GM18858 (cell line): ENCODE results near the gene RADIL.

Source experiments
- ATAC-seq: cut with Tn5 transposase; IDR thresholded peaks from one replicate; pipeline ENCODE4 v1.9.1; 2021; ENCODE audit not compliant: unreplicated experiment

RADIL gene

DNA sequence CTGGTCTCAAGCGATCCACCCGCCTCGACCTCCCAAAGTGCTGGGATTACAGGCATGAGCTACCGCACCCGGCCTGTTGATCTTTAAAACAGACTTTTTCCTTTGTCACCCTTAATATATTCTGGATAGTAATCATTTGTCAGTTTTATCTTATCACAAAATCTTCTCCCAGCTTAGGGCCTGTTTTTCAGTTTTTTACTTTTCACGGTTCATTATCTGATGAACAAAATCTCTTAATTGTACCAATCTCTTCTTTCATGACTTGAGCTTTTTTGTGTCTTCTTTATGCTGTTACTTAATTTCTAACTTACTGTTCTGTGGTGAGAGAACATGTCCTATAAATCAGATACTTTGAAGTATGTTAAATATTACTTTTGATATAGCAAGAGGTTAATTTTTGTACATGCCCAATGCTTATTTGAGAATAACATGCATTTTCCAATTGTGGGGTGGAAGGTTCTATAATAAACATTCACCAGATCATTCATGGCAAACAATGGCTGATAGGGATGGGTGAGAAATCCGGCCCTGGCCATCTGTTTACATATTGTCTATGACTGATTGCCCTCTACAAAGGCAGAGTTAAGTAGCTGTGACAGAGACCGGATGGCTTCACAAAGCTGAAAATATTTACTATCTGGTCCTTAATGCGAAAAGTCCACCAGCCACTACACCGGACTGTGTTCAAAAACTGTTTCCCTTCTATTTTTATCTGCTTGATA is 27.0 kb downstream of the RADIL start:
- ATAC-seq = no peak

- no peak for ATAC-seq
Measured at GRCh38 chr7:4854916-4855315, 28.6 kb downstream of the RADIL start.

DNA sequence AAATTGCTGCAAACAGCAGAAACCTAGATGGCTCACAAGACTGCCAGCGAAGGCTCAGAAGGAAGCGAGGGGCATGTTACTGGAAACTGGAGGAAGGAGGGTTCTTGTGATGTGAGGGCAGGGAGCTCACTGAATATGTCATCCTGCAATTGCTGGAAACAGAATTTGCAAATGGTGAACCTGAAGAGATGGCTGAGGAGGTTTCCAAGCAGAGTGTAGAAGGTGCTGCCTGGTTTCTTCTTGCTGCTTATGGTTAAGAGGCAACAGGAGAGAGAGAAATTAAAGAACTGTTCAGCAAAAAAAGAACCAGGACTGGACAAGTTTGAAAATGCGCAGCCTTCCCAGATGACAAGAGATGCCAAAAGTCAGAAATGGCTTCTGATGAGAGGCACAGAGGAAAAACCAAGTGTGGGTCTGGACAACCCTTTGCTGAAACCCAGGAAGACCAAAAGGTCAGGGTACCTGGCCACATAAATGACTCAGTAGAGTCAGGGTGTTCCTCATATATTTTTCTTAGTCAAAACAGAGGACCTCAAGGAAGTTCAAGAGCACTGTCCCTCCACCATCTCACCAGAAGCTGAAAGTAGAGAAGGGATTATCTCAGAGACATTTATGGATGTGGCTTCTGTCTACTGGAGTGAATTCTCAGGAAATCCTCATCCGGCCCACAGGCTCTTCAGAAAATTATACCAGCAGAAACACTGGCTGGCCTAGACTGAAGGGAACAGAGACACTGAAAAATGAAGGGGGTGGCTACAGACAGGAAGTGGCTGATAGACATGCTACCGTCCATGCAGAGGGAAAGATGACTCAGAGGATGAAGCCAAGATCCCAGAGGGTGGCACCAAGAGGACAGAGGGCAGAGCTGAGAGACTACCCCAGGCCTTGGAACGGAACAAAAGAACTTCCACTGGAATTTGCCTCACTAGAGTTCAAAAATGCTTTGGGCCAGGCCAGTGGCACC is 31.8 kb downstream of the RADIL start:
- ATAC-seq = no peak

DNA sequence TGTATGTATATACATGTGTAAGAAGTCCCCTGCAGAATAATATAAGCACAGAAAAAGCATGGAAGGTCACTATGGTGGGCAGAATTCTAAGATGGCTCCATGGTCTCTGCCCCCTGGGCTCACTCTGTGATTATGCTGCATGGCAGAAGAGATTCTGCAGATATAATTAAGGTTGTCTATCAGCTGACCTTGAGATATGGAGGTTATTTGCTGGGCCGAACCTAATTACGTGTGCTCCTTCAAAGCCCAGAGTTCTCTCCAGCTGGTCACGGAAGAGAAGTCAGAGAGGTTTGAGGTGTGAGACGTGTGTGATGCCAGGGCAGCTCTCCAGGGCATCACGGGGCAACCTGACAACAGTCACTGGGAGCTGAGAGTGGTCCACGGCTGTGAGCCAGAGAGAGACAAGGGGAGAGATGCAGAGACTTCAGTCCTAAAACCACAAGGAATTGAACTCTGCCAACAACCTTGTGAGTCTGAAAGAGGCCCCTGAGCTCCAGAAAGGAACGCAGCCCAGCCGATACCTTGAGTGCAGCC is 33.2 kb downstream of the RADIL start:
- no peak for ATAC-seq

GRCh38 chr7:4849390-4849789 is 34.1 kb downstream of the RADIL start:
- no peak for ATAC-seq

DNA sequence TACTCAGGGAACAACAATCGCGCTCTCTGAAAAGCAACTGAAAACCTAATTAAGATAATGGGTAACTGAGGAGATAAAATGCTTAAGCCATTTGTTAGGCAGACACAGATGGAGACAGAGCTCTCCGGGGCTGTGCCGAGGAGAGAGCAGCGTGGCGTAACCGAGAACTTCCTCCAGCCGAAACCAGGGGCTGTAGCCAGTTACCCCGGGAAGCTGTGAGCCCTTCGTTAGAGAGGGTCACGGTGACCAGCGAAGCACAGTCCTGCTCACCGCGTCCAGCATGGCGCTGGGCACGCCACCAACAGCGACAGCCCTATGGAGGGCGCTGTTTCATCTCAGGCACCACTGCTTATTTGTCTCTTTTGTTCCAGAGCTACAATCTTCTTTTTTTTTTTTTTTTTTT is 37.8 kb downstream of the RADIL start:
- ATAC-seq = no peak

- ATAC-seq = no peak
Measured at GRCh38 chr7:4842319-4843064, 41.0 kb downstream of the RADIL start.

DNA sequence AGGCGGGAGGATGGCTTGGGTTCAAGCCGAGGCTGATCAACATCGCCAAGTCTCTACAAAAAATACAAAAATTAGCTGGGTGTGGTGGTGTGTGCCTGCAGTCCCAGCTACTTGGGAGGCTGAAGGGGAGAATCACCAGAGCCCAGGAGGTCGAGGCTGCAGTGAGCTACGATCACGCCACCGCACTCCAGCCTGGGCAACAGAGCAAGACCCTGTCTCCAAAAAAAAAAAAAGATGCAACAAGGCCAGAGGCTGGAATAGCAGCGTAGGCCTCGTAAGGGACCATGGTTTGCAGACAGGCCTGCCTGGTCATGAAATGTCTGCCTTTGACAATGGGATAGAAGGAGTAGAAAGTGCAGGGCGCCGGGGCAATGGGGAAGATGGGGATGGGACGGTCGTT is 41.7 kb downstream of the RADIL start:
- no peak for ATAC-seq

DNA sequence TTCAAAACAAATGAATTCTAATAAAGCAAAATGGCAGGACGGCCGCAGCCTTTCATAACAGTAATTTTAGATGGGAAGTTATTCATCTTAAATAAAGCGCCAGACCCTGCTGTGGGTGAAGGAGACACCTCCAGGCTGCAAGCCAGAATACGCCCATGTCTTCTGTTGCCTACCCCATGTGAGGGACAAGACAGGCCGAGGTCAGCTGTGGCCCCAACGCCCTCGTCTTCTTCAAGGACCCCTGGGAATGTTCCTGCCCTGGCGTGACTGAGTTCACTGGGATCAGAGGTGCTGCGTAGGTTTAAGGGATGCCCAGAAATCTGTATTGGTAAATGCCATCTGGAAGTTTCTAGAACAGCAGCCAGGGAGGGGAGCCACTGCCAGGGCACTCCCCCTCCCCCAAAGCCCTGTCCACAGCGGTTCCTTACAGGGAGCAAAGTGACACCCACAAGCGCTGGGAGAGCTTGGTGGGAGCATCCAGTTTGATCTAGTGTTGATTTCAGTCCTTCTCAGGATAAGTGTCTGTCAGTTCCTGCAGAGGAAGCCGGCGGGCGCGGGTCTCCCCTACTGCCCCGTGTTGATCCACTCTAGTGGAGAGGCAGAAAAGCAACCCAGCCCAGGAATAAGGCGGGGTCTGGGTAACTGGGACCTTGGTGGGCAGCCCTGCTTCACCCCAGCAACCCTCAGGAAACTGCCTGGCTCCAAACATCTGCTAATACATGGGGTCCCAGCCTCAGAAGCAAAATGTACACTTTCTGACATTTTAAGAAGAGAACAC is 42.3 kb downstream of the RADIL start:
- ATAC-seq = no peak

DNA sequence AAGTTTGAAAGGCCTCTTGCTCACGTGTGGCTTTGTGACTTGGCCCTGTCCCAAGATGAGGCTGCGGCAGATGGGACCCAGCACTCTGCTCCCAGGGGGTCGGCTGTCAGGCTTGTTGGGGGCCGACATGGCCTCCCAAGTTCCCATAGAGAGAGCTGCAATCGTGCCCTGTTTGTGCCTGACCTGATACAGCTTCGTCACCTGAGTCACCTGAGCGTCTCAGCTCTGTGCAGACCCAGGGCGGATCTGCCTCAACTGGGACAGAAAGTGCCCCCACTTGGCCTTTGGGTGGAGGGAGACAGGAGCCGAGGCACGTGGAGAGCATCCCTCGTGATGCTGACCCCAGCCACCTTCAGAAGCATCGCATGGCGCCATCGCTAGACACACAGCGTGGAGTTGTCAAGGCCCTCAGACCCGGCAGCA is 43.4 kb downstream of the RADIL start:
- ATAC-seq = no peak

DNA sequence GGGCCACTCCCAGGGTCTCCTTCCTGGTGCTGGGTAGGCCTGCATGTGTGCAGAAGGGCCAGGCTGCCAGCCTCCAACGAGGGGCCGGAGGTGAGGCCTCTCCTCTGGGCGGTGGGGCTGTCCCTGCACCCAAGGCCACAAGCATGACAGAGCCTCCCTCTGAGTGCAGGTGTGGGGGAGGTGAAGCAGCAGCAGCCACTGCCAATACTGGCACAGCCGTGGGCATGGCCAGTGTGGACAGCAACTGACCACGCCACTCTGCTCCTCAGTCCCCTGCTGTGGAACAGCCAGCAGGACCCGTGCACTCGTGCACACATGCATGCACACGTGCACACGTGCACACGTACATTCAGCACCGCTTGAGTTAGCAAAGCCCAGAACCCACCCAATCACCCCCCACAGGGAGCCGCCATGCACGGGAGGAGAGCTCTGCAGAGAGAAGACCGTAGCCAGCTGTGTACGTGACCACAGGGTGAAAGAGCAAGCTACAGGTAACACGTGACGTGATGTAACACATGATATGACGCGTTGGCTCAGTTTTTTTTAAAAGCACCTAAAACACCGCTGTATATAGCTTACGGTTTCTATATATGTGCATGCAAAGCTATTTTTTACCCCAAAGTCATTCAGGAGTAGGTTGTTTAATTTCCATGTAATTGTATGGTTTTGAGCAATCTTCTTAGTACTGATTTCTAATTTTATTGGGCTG is 44.7 kb downstream of the RADIL start:
- no peak for ATAC-seq

- no peak for ATAC-seq
Measured at GRCh38 chr7:4837803-4838625, 45.5 kb downstream of the RADIL start.

DNA sequence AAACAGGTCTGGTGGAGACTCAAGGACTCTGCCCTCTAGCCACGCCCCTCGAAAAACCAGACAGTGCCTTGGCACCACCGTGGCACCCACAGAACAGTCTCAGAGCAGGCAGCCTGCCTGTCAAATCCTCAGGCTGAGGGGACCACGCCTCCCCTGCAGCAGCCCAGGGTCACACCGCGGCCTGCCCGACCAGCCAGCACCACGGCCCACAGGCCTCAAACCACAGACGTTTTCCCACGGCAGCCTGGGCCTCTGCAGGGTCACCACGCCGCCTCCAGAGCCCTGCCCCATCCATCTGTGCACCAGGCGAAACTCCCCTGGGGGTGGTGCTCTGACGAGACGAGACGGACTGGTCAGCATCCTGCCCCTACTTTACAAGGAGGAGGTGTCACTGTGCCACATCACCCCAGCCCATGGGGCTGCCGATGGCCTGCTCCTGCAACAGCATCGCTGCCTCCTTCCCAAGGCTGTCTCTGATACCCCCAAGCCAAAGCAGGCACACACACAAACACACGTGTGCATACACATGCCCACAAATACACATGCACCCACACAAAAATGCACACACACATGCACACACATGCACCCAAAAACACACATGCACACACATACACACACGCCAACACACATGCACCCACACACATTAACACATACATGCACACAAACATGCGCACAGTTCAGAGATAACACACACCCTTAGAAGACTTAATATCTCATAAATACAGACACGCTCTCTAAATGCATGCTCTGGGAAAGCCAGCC is 46.3 kb downstream of the RADIL start:
- ATAC-seq = no peak

DNA sequence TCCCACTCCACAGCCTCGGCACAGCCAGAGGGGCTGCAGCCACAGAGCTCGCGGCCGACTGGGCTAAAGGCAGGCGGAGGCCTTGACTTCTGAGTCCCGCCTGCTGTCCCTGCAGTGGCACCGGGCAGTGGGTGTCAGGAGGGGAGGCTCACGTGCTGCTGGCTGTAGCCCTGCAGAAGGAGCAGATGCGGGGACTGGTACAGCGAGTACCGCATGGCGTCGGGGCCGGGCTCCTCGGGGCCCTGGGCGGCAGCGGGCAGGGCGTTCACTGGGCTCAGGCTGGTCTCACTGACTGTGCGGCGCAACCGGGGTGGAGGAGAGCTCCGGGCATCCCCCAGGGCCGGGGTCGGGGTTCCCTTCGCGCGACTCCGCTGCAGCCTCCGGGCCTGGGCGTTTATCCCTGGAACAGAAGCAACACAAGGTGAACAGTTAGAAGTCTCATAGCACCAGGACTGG is 47.3 kb downstream of the RADIL start:
- no peak for ATAC-seq

DNA sequence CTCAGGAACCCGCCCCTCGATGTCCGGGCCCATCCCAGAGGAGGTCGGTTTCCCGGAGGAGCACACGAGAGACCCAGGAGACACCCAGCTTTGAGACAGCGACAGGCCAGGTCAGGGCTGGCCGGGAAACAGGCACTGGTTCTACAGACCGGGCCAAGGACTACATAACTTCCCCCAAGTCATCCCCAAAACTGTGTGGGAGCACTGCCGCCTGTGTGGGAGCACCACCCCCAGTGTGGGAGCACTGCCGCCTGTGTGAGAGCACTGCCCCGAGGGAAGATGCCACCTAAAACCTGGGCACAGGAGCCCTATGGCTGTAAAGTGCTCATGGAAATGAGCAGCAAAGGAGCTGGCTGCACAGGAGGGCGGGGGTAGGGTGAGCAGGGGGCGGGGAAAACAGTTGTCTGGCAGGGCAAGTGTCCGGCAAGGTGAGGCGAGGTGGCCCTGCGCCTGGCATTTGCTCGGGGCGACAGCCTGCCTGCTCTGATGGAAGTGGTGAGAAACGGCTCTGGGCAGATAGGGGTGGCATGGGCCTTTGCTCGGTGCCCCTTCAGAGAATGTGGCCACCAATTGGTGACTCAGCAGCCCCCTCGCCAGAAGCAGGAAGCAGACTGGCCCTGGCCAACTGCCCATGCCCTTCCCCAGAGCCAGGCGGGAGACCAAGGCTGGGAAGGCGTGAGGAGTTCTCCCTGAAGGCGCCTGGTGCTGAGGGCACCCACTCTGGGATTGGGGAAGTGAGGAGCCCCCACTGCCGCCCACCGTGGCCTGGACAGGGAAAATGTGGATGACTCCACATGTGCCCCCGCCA is 47.9 kb downstream of the RADIL start:
- no peak for ATAC-seq

DNA sequence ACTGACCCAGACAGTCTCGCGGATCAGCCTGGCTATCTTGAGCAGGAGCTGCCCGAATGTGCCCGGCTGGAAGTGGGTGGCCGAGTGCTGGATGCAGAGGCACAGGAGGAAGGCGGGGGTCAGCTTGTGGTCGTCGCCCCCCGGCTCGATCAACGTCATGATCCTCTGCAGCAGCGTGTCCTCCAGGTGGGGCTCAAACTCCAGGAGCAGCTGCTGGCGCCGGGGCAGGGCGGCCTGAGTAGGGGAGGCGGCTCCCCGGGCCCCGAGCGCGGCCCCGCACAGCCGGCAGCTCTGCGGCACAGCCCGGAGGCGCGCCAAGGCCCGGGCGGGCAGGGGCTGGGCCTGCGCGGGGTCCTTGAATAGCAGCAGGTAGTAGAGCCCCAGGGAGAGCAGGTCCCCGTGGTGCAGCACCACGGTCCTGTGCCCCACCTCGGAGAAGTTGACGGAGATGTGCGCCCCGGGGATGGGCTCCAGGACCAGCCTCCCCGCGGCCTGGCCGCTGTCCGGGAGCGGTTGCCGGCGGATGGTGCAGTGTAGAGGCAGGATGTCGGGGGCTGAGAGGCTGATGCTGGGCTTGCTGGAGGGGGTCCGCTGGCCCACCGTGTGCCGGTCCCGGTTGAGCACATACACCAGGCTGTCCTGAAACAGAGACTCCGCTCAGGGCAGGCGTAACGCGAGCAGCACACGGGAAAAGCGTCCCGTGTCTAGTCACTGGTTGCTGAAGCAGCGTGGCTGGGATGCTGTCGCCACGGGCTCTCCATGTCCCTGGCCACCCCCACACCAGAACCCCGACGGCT is 48.7 kb downstream of the RADIL start:
- ATAC-seq = no peak
